ENCODE data around the gene DXO.

The DXO gene

GRCh38 chr6:31928672-31928939, 43.3 kb downstream of the DXO start:
- no peak for DNase-seq (ENCODE audit: low read depth)

- no peak for DNase-seq (ENCODE audit: low read depth)
These were observed 43.9 kb downstream of the DXO start for GRCh38 chr6:31927863-31928671.

GRCh38 chr6:31927242-31927862, 44.6 kb downstream of the DXO start, which contains the start of gene C2:
C2 (plus strand) TSS chr6:31927717; CDS start chr6:31927753, 36 bp downstream.
- DNase-seq (ENCODE audit: low read depth) = no peak

- DNase-seq (ENCODE audit: low read depth) = no peak
These were observed 49.0 kb downstream of the DXO start for GRCh38 chr6:31922942-31923341.

- no peak for DNase-seq (ENCODE audit: low read depth)
These were observed 51.1 kb downstream of the DXO start for GRCh38 chr6:31920811-31921210.

Data from stimulated activated CD8-positive, alpha-beta memory T cell treated with anti-CD3 and anti-CD28 coated beads, Interleukin-15, amount 100 ng/mL, for 1 hour (primary cell).